Thoracic aorta (tissue), 2 donors: ENCODE measurements around the gene SRSF4. TPM values are rescaled to one million over a fixed set of nuclear protein-coding genes. Genes with fewer than 3 reads are reported as not detected.

Experiments
- ATAC-seq: fragments of 150-250 bp; one replicate; pipeline ENCODE4 v1.8.0; 2017; ENCODE audit warnings: low read depth; ENCODE audit not compliant: insufficient number of reproducible peaks, low FRiP score
- DNase-seq: peaks from one replicate; pipeline ENCODE4 v3.0.0-alpha.2; 2020; ENCODE audit warnings: low spot score
- H3K27ac ChIP-seq, 2 donors: fragments of 200-600 bp; sonication (generic); 1 replicate in 1 of 2; 2 replicates in 1 of 2; pipeline ENCODE4 v1.5.1; 2016; ENCODE audit warnings: mild to moderate bottlenecking in 2 of 2, moderate library complexity in 2 of 2
- H3K27me3 ChIP-seq: fragments of 200-600 bp; sonication (generic); replicated peaks from 2 replicates; pipeline ENCODE4 v1.6.0; 2016; ENCODE audit warnings: mild to moderate bottlenecking; ENCODE audit not compliant: insufficient read depth
- H3K36me3 ChIP-seq: fragments of 200-600 bp; sonication (generic); one replicate; pipeline ENCODE4 v1.5.1; 2016
- H3K4me1 ChIP-seq, 2 donors: fragments of 200-600 bp; sonication (generic); 1 replicate in 1 of 2; 2 replicates in 1 of 2; pipeline versions ENCODE4 v1.5.1 to v1.6.0; 2016; ENCODE audit warnings: low read depth in 2 of 2, mild to moderate bottlenecking in 1 of 2; ENCODE audit not compliant: control insufficient read depth in 1 of 2
- H3K4me3 ChIP-seq: fragments of 200-600 bp; sonication (generic); 2 replicates; pipeline ENCODE4 v1.5.1; 2016; ENCODE audit warnings: mild to moderate bottlenecking
- H3K9me3 ChIP-seq: fragments of 200-600 bp; sonication (generic); 2 replicates; pipeline ENCODE4 v1.5.1; 2016
- CTCF ChIP-seq: fragments of 200-600 bp; sonication (generic); IDR thresholded peaks from one replicate; pipeline ENCODE4 v1.5.1; 2019; ENCODE audit warnings: antibody characterized with exemption
- total RNA-seq, 2 donors: library from RNA; depleted of rRNA; stranded (reverse); fragments of >200 nt; gene quantifications; one replicate each; pipeline versions ENCODE4 v1.1.0 to v1.2.3, GENCODE V29; 2016

Gene SRSF4
- total RNA-seq, 2 donors from 2014 or later: 52.5 to 96.4 TPM

GRCh38 chr1:29208442-29208841, 26.7 kb upstream of the SRSF4 start:
- TF ChIP-seq CTCF: no peak
- ATAC-seq: no peak
- H3K9me3 ChIP-seq: no peaks in the 10 kb centered on the region
- peaks cover 0 to 5% of the 10 kb centered on the region in 2 donors for H3K4me1 ChIP-seq
- DNase-seq: no peak
- no peak overlapping the region for H3K27ac ChIP-seq
- peaks cover 3% of the 10 kb centered on the region for H3K36me3 ChIP-seq
- H3K4me3 ChIP-seq: no peak overlapping the region
- H3K27me3 ChIP-seq: no peaks in the 10 kb centered on the region

- peaks cover 19% of the 10 kb centered on the region for H3K36me3 ChIP-seq
- H3K4me1 ChIP-seq: peaks cover 0 to 15% of the 10 kb centered on the region in 2 donors
- no peaks in the 10 kb centered on the region for H3K27me3 ChIP-seq
- H3K4me3 ChIP-seq: no peak overlapping the region
- peak overlapping the region; percentile 84 to 89 for H3K27ac ChIP-seq
- peak; percentile 91 for DNase-seq
- peak; percentile 82 for ATAC-seq
- H3K9me3 ChIP-seq: no peaks in the 10 kb centered on the region
- peak; percentile 98 for TF ChIP-seq CTCF
Observed at GRCh38 chr1:29202584-29203340, 21.1 kb upstream of the SRSF4 start.

GRCh38 chr1:29202053-29202452, 20.4 kb upstream of the SRSF4 start:
- H3K36me3 ChIP-seq: peaks cover 26% of the 10 kb centered on the region
- no peaks in the 10 kb centered on the region for H3K27me3 ChIP-seq
- no peak overlapping the region for H3K4me3 ChIP-seq
- DNase-seq (no peak), ATAC-seq (no peak)
- no peaks in the 10 kb centered on the region for H3K9me3 ChIP-seq
- no peak for TF ChIP-seq CTCF
- H3K27ac ChIP-seq: peak overlapping the region; percentile 84 to 89
- H3K4me1 ChIP-seq: peaks cover 0 to 10% of the 10 kb centered on the region in 2 donors

GRCh38 chr1:29201595-29202051, 19.9 kb upstream of the SRSF4 start:
- Histone ChIP-seq H3K27ac (peak overlapping the region; percentile 84 to 89), H3K4me3 (no peak overlapping the region), H3K4me1 (peaks cover 0 to 10% of the 10 kb centered on the region in 2 donors), H3K9me3 (no peaks in the 10 kb centered on the region), H3K36me3 (peaks cover 26% of the 10 kb centered on the region), H3K27me3 (no peaks in the 10 kb centered on the region)
- TF ChIP-seq CTCF: no peak
- DNase-seq (no peak), ATAC-seq (no peak)

GRCh38 chr1:29200906-29201594, 19.4 kb upstream of the SRSF4 start:
- Histone ChIP-seq H3K27me3 (no peaks in the 10 kb centered on the region), H3K9me3 (no peaks in the 10 kb centered on the region), H3K4me1 (peaks cover 0 to 10% of the 10 kb centered on the region in 2 donors), H3K4me3 (no peak overlapping the region), H3K27ac (no peak overlapping the region), H3K36me3 (peaks cover 26% of the 10 kb centered on the region)
- no peak for TF ChIP-seq CTCF
- no peak for ATAC-seq
- no peak for DNase-seq
